A549 (cell line): ENCODE results near the gene DIP2C. TPM values are rescaled to one million over a fixed set of nuclear protein-coding genes. Genes with fewer than 3 reads are reported as not detected.

Experiments used
- ATAC-seq, 2 experiments: fragments of 200-7000 bp in 1 of 2; fragments of >200 bp in 1 of 2; cut with Nextera tagmentation in 1 of 2; cut with Tn5 transposase in 1 of 2; 3 replicates each; pipeline versions ENCODE4 v1.8.0 to v1.9.1; 2018 to 2020; ENCODE audit warnings: mild to moderate bottlenecking in 1 of 2, moderate library complexity in 1 of 2
- CTCF ChIA-PET: fragments of 300-600 bp; sonication (Branson Sonifier 250); formaldehyde crosslinking; extraction: SDS; loops from one replicate; lab custom pipeline; 2021; ENCODE audit warnings: antibody characterized with exemption, inconsistent platforms; lab: Yijun Ruan, JAX
- POLR2A ChIA-PET: fragments of 350-600 bp; formaldehyde crosslinking; extraction: SDS; loops from one replicate; lab custom pipeline; 2021; ENCODE audit warnings: antibody characterized with exemption, inconsistent platforms; lab: Yijun Ruan, JAX
- DNase-seq, 2 experiments: peaks; one replicate each; pipeline versions ENCODE4 v3.0.0 to v3.0.0-alpha.2; 2011 to 2016; ENCODE audit warnings: low read depth in 1 of 2, low spot score in 1 of 2
- FAIRE-seq: peaks from 2 replicates; lab custom pipeline; 2011; peaks lifted over from hg19 to GRCh38; lab: Jason Lieb, UNC
- H3K27ac ChIP-seq, 2 experiments: fragments of >200 bp; sonication (Bioruptor Twin); formaldehyde crosslinking; 3 replicates each; pipeline ENCODE4 v1.5.1; 2016 to 2017
- H3K4me1 ChIP-seq: fragments of >200 bp; sonication (Bioruptor Twin); formaldehyde crosslinking; 3 replicates; pipeline ENCODE4 v1.6.1; 2016
- H3K4me2 ChIP-seq: fragments of >200 bp; sonication (Bioruptor Twin); formaldehyde crosslinking; 3 replicates; pipeline ENCODE4 v1.6.1; 2016
- H3K4me3 ChIP-seq: fragments of >200 bp; sonication (Bioruptor Twin); formaldehyde crosslinking; 3 replicates; pipeline ENCODE4 v1.5.1; 2016
- H3K9me3 ChIP-seq: fragments of >200 bp; sonication (Bioruptor Twin); formaldehyde crosslinking; 3 replicates; pipeline ENCODE4 v1.6.1; 2016
- ATOH8 ChIP-seq: fragments of 250-450 bp; sonication (Bioruptor Pico); IDR thresholded peaks from 2 replicates; pipeline ENCODE4 v1.5.0; 2020; ENCODE audit warnings: low read depth, mild to moderate bottlenecking, moderate library complexity
- BCL3 ChIP-seq: fragments of >200 bp; sonication (Bioruptor Twin); formaldehyde crosslinking; IDR thresholded peaks from 3 replicates; pipeline ENCODE4 v1.6.1; 2016
- CBX2 ChIP-seq: fragments of 200-600 bp; sonication (generic); IDR thresholded peaks from 2 replicates; pipeline ENCODE4 v1.6.1; 2016; ENCODE audit warnings: low read depth, mild to moderate bottlenecking, borderline replicate concordance
- CBX8 ChIP-seq: fragments of 200-600 bp; sonication (generic); IDR thresholded peaks from 2 replicates; pipeline ENCODE4 v1.6.1; 2016
- CHD2 ChIP-seq: fragments of 150-350 bp; IDR thresholded peaks from 2 replicates; pipeline ENCODE4 v1.6.1; 2014; ENCODE audit warnings: low read length; ENCODE audit not compliant: partially characterized antibody
- E2F6 ChIP-seq: IDR thresholded peaks from 2 replicates; pipeline ENCODE4 v1.6.1; 2012; ENCODE audit warnings: low read depth, borderline replicate concordance
- EHF ChIP-seq: fragments of 250-450 bp; sonication (Bioruptor Pico); IDR thresholded peaks from 2 replicates; pipeline ENCODE4 v1.5.0; 2020; ENCODE audit warnings: mild to moderate bottlenecking
- EHMT2 ChIP-seq: fragments of 200-600 bp; sonication (generic); IDR thresholded peaks from 2 replicates; pipeline ENCODE4 v1.6.1; 2016; ENCODE audit warnings: antibody characterized with exemption, low read depth, mild to moderate bottlenecking, moderate library complexity
- ELK1 ChIP-seq: fragments of 150-350 bp; IDR thresholded peaks from 2 replicates; pipeline ENCODE4 v1.6.1; 2014; ENCODE audit warnings: low read depth, mild to moderate bottlenecking, low read length
- FOSB ChIP-seq: fragments of 250-450 bp; sonication (Bioruptor Pico); IDR thresholded peaks from 2 replicates; pipeline ENCODE4 v1.5.0; 2020; ENCODE audit warnings: mild to moderate bottlenecking, moderate library complexity
- FOXS1 ChIP-seq: fragments of 250-450 bp; sonication (Bioruptor Pico); IDR thresholded peaks from 2 replicates; pipeline ENCODE4 v1.5.0; 2020; ENCODE audit warnings: mild to moderate bottlenecking, moderate library complexity
- HEYL ChIP-seq: fragments of 250-450 bp; sonication (Bioruptor Pico); IDR thresholded peaks from 2 replicates; pipeline ENCODE4 v1.8.0; 2021; ENCODE audit warnings: mild to moderate bottlenecking, moderate library complexity
- HOXB5 ChIP-seq: fragments of 250-450 bp; sonication (Bioruptor Pico); IDR thresholded peaks from 2 replicates; pipeline ENCODE4 v1.5.0; 2020; ENCODE audit warnings: mild to moderate bottlenecking, moderate library complexity
- KDM1A ChIP-seq: fragments of 200-600 bp; sonication (generic); IDR thresholded peaks from 2 replicates; pipeline ENCODE4 v1.6.1; 2016; ENCODE audit warnings: low read depth, mild to moderate bottlenecking
- MAZ ChIP-seq: fragments of 150-350 bp; IDR thresholded peaks from 2 replicates; pipeline ENCODE4 v1.6.1; 2014; ENCODE audit warnings: antibody characterized with exemption, low read depth, low read length, borderline replicate concordance
- NR3C1 ChIP-seq: fragments of >200 bp; sonication (Bioruptor Twin); formaldehyde crosslinking; IDR thresholded peaks from 3 replicates; pipeline ENCODE4 v1.6.1; 2017
- PBX3 ChIP-seq: IDR thresholded peaks from 2 replicates; pipeline ENCODE4 v1.6.1; 2012
- RAD21 ChIP-seq, 2 experiments: fragments of >200 bp in 1 of 2; sonication (Bioruptor Twin) in 1 of 2; formaldehyde crosslinking in 1 of 2; IDR thresholded peaks in 1 of 2; conservative IDR thresholded peaks in 1 of 2; 2 replicates in 1 of 2; 3 replicates in 1 of 2; pipeline ENCODE4 v1.6.1; 2012 to 2018; ENCODE audit warnings: inconsistent platforms in 1 of 2
- RCOR1 ChIP-seq: fragments of 150-350 bp; IDR thresholded peaks from 2 replicates; pipeline ENCODE4 v1.6.1; 2014; ENCODE audit warnings: antibody characterized with exemption, low read length, low read depth
- RFX5 ChIP-seq: fragments of 450-650 bp; IDR thresholded peaks from 2 replicates; pipeline ENCODE4 v1.7.1; 2014; ENCODE audit warnings: antibody characterized with exemption, mild to moderate bottlenecking, moderate library complexity
- SREBF2 ChIP-seq: fragments of 450-650 bp; IDR thresholded peaks from 2 replicates; pipeline ENCODE4 v1.6.1; 2014; ENCODE audit warnings: mild to moderate bottlenecking, moderate library complexity
- TFCP2L1 ChIP-seq: fragments of 250-450 bp; sonication (Bioruptor Pico); IDR thresholded peaks from 2 replicates; pipeline ENCODE4 v1.5.0; 2021; ENCODE audit warnings: mild to moderate bottlenecking
- USF2 ChIP-seq: fragments of 450-650 bp; IDR thresholded peaks from 2 replicates; pipeline ENCODE4 v1.6.1; 2014; ENCODE audit warnings: antibody characterized with exemption
- ZC3H11A ChIP-seq: fragments of 450-650 bp; IDR thresholded peaks from 2 replicates; pipeline ENCODE4 v1.6.1; 2014; ENCODE audit warnings: antibody characterized with exemption, mild to moderate bottlenecking
- ZFP36 ChIP-seq: fragments of 450-650 bp; IDR thresholded peaks from 2 replicates; pipeline ENCODE4 v1.6.1; 2014; ENCODE audit warnings: borderline replicate concordance; ENCODE audit not compliant: partially characterized antibody
- ZNF302 ChIP-seq: fragments of 250-450 bp; sonication (Bioruptor Pico); IDR thresholded peaks from 2 replicates; pipeline ENCODE4 v1.9.0; 2021; ENCODE audit warnings: inconsistent platforms, mild to moderate bottlenecking, moderate library complexity
- ZSCAN20 ChIP-seq: fragments of 250-450 bp; sonication (Bioruptor Pico); IDR thresholded peaks from 2 replicates; pipeline ENCODE4 v1.8.0; 2022; ENCODE audit warnings: mild to moderate bottlenecking, moderate library complexity
- WGBS: methylation state at CpG from one replicate; pipeline ENCODE4 v1.1.6; 2017; ENCODE audit errors: missing lambda C conversion rate; 5-methylcytosine and 5-hydroxymethylcytosine counted together
- polyA plus RNA-seq, 4 experiments: library from polyadenylated mRNA; depleted of rRNA in 3 of 4; stranded (reverse); fragments of >200 nt; fragmentation: RNase III in 1 of 4; extraction: RNeasy Plus Mini Kit Qiagen cat#74134 plus additional on column Dnase treatment in 1 of 4; gene quantifications; 2 replicates in 3 of 4; 3 replicates in 1 of 4; pipeline ENCODE4 v1.2.3, GENCODE V29; 2011 to 2017
- TF ChIP-seq, protein P1 (sequence below): fragments of >200 bp; sonication (Bioruptor Twin); formaldehyde crosslinking; IDR thresholded peaks from 3 replicates; pipeline ENCODE4 v1.5.1; 2016

The DIP2C gene
- polyA plus RNA-seq, 2 of the 4 experiments (the other 2 are of a cell fraction), result 3.7 to 5.0 TPM

DNA sequence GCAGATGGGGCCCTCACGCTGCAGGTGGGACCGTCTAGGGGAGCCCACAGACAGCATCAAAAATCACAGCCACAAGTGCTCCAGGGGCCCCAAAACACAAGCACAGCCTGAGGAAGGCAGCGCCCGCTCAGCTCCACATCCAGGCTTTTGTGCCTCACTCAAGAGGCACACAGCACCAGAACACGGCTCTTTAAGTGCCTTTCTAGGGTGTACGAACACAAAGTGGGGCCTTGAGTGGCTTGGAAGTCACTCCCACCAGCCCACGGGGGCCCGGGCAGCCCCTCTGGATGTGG is 65.2 kb downstream of the DIP2C start:
- POLR2A ChIA-PET, result no interaction called here
- 62% methylated on average over 5 of the region's 8 CpGs for WGBS
- no peak overlapping the region for H3K4me2 ChIP-seq

GRCh38 chr10:623477-624311 is 65.8 kb downstream of the DIP2C start:
- DNase-seq (no peak), ATAC-seq (no peak; a peak in 1 of 6 replicates), FAIRE-seq (no peak)
- no peak overlapping the region for H3K4me3 ChIP-seq
- peaks cover 12% of the 10 kb centered on the region; the same call in 2 of the 3 replicates for H3K4me1 ChIP-seq
- 89% methylated on average over 14 of the region's 24 CpGs for WGBS
- H3K9me3 ChIP-seq, result no peaks in the 10 kb centered on the region
- CTCF ChIA-PET, result interaction anchor here (0.6 kb wide), 1 partner anchor 9 kb away, joined by 3 read pairs; no protein-coding TSS in a partner anchor
- H3K4me2 ChIP-seq, result no peak overlapping the region
- POLR2A ChIA-PET, result no interaction called here
- TF ChIP-seq ZC3H11A, result no peak
- no peak for TF ChIP-seq PBX3
- TF ChIP-seq CBX8, result no peak
- no peak for TF ChIP-seq ATOH8 (CRISPR knock-in tag)
- TF ChIP-seq RFX5, result no peak
- no peak for TF ChIP-seq USF2
- no peak for TF ChIP-seq HEYL (CRISPR knock-in tag)
- TF ChIP-seq KDM1A, result no peak
- no peak for TF ChIP-seq BCL3
- TF ChIP-seq MAZ, result no peak
- no peak for TF ChIP-seq FOSB (CRISPR knock-in tag)
- no peak for TF ChIP-seq CHD2
- TF ChIP-seq ELK1, result no peak
- TF ChIP-seq, protein P1, sequence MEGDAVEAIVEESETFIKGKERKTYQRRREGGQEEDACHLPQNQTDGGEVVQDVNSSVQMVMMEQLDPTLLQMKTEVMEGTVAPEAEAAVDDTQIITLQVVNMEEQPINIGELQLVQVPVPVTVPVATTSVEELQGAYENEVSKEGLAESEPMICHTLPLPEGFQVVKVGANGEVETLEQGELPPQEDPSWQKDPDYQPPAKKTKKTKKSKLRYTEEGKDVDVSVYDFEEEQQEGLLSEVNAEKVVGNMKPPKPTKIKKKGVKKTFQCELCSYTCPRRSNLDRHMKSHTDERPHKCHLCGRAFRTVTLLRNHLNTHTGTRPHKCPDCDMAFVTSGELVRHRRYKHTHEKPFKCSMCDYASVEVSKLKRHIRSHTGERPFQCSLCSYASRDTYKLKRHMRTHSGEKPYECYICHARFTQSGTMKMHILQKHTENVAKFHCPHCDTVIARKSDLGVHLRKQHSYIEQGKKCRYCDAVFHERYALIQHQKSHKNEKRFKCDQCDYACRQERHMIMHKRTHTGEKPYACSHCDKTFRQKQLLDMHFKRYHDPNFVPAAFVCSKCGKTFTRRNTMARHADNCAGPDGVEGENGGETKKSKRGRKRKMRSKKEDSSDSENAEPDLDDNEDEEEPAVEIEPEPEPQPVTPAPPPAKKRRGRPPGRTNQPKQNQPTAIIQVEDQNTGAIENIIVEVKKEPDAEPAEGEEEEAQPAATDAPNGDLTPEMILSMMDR, result no peak
- no peak for TF ChIP-seq RAD21 (conservative IDR thresholded peaks at IDR 0.05 in 1 of 2, IDR thresholded peaks at IDR 0.05 in 1 of 2)
- TF ChIP-seq FOXS1 (CRISPR knock-in tag), result no peak
- H3K27ac ChIP-seq, result no peak overlapping the region

More for the DNA sequence above, 65.2 kb downstream of the DIP2C start:
- H3K27ac ChIP-seq, result peak overlapping the region in 1 of 2 experiments; percentile 24; a peak in 1 of 6 replicates
- peak; percentile 11 to 39; a peak in 3 of 6 replicates for ATAC-seq
- no peak for FAIRE-seq
- no peaks in the 10 kb centered on the region for H3K9me3 ChIP-seq
- no peak overlapping the region for H3K4me3 ChIP-seq
- TF ChIP-seq ZFP36 (no peak), RCOR1 (no peak), TFCP2L1 (CRISPR knock-in tag) (no peak), E2F6 (no peak), HOXB5 (CRISPR knock-in tag) (no peak), ZNF302 (no peak), CBX8 (no peak), CBX2 (no peak), KDM1A (no peak), RFX5 (no peak), ZSCAN20 (no peak), EHMT2 (no peak), EHF (no peak), NR3C1 (no peak), ATOH8 (CRISPR knock-in tag) (no peak), SREBF2 (no peak)
- TF ChIP-seq, all 56 proteins: peak for 0
- DNase-seq, result no peak
- peaks cover 12% of the 10 kb centered on the region; the same call in 2 of the 3 replicates for H3K4me1 ChIP-seq
- CTCF ChIA-PET, result interaction anchor here (0.6 kb wide), 1 partner anchor 10 kb away, joined by 3 read pairs; no protein-coding TSS in a partner anchor
